Skeletal muscle tissue (tissue), 4 donors: ENCODE data around the gene VIPR2. TPM values are rescaled to one million over a fixed set of nuclear protein-coding genes. Genes with fewer than 3 reads are reported as not detected.

Experiments
- H3K27ac ChIP-seq: one replicate; pipeline ENCODE4 v1.7.0; 2013; ENCODE audit warnings: mild to moderate bottlenecking, low read depth, low read length, inconsistent platforms
- H3K27me3 ChIP-seq, 3 donors: one replicate each; pipeline ENCODE4 v1.7.0; 2013; ENCODE audit warnings: low read length in 3 of 3; ENCODE audit not compliant: control insufficient read depth in 3 of 3, insufficient read depth in 3 of 3
- H3K36me3 ChIP-seq, 3 donors: one replicate each; pipeline ENCODE4 v1.7.0; 2013; ENCODE audit warnings: low read length in 3 of 3; ENCODE audit not compliant: control insufficient read depth in 3 of 3, insufficient read depth in 3 of 3
- H3K4me1 ChIP-seq, 3 donors: one replicate each; pipeline ENCODE4 v1.7.0; 2013; ENCODE audit warnings: low read length in 3 of 3, mild to moderate bottlenecking in 3 of 3; ENCODE audit not compliant: control insufficient read depth in 3 of 3, insufficient read depth in 3 of 3
- H3K4me3 ChIP-seq, 3 donors: one replicate each; pipeline ENCODE4 v1.7.0; 2013; ENCODE audit warnings: low read length in 3 of 3
- H3K9ac ChIP-seq, 3 donors: one replicate each; pipeline ENCODE4 v1.7.0; 2013; ENCODE audit warnings: low read length in 3 of 3, mild to moderate bottlenecking in 3 of 3, moderate library complexity in 2 of 3, low read depth in 1 of 3
- H3K9me3 ChIP-seq, 3 donors: one replicate each; pipeline ENCODE4 v1.7.0; 2013; ENCODE audit warnings: low read length in 3 of 3; ENCODE audit not compliant: control insufficient read depth in 3 of 3
- total RNA-seq: library from RNA; depleted of rRNA; stranded (reverse); fragments of >200 nt; gene quantifications from one replicate; pipeline ENCODE4 v1.2.3, GENCODE V29; 2014
- donor health status: Osteomylitis.

VIPR2 gene
- total RNA-seq, 1 donor from 2014 or later: 6.3 TPM

GRCh38 chr7:159068893-159069448 lies 75.7 kb downstream of the VIPR2 start:
- Histone ChIP-seq H3K27ac (peak overlapping the region; percentile 68), H3K36me3 (no peaks in the 10 kb centered on the region), H3K4me1 (peaks cover 25 to 32% (median 29%) of the 10 kb centered on the region in 3 donors), H3K9me3 (no peaks in the 10 kb centered on the region), H3K9ac (peak overlapping the region; percentile 39 to 69 (median 68)), H3K4me3 (peak overlapping the region in 2 of 3 donors; percentile 22 to 30), H3K27me3 (no peaks in the 10 kb centered on the region)

- Histone ChIP-seq H3K4me1 (peaks cover 25 to 32% (median 29%) of the 10 kb centered on the region in 3 donors), H3K27me3 (no peaks in the 10 kb centered on the region), H3K36me3 (no peaks in the 10 kb centered on the region), H3K4me3 (peak overlapping the region; percentile 17 to 58 (median 30)), H3K9me3 (no peaks in the 10 kb centered on the region), H3K9ac (peak overlapping the region; percentile 39 to 69 (median 68)), H3K27ac (peak overlapping the region; percentile 68)
These were observed 76.2 kb downstream of the VIPR2 start for GRCh38 chr7:159068488-159068811.

GRCh38 chr7:159067576-159068487 lies 76.8 kb downstream of the VIPR2 start:
- peak overlapping the region; percentile 17 to 58 (median 30) for H3K4me3 ChIP-seq
- H3K36me3 ChIP-seq: no peaks in the 10 kb centered on the region
- H3K27me3 ChIP-seq: no peaks in the 10 kb centered on the region
- H3K9ac ChIP-seq: peak overlapping the region; percentile 39 to 69 (median 68)
- peak overlapping the region; percentile 68 for H3K27ac ChIP-seq
- H3K9me3 ChIP-seq: no peaks in the 10 kb centered on the region
- H3K4me1 ChIP-seq: peaks cover 25 to 32% (median 29%) of the 10 kb centered on the region in 3 donors

GRCh38 chr7:159066816-159067575 lies 77.7 kb downstream of the VIPR2 start:
- Histone ChIP-seq H3K36me3 (no peaks in the 10 kb centered on the region), H3K9me3 (no peaks in the 10 kb centered on the region), H3K27ac (no peak overlapping the region), H3K4me1 (peaks cover 25 to 32% (median 29%) of the 10 kb centered on the region in 3 donors), H3K27me3 (no peaks in the 10 kb centered on the region), H3K4me3 (no peak overlapping the region), H3K9ac (no peak overlapping the region)

GRCh38 chr7:159065852-159066480 lies 78.7 kb downstream of the VIPR2 start:
- no peak overlapping the region for H3K27ac ChIP-seq
- H3K36me3 ChIP-seq: no peaks in the 10 kb centered on the region
- peaks cover 25 to 32% (median 29%) of the 10 kb centered on the region in 3 donors for H3K4me1 ChIP-seq
- no peaks in the 10 kb centered on the region for H3K9me3 ChIP-seq
- H3K9ac ChIP-seq: no peak overlapping the region
- H3K27me3 ChIP-seq: no peaks in the 10 kb centered on the region
- no peak overlapping the region for H3K4me3 ChIP-seq

- Histone ChIP-seq H3K4me3 (no peak overlapping the region), H3K27me3 (no peaks in the 10 kb centered on the region), H3K27ac (no peak overlapping the region), H3K9me3 (no peaks in the 10 kb centered on the region), H3K9ac (no peak overlapping the region), H3K36me3 (no peaks in the 10 kb centered on the region), H3K4me1 (peaks cover 25 to 28% (median 27%) of the 10 kb centered on the region in 3 donors)
These were observed 79.7 kb downstream of the VIPR2 start for GRCh38 chr7:159064816-159065510.

- Histone ChIP-seq H3K4me1 (peaks cover 23 to 24% (median 23%) of the 10 kb centered on the region in 3 donors), H3K9ac (no peak overlapping the region), H3K9me3 (no peaks in the 10 kb centered on the region), H3K27me3 (no peaks in the 10 kb centered on the region), H3K27ac (no peak overlapping the region), H3K36me3 (no peaks in the 10 kb centered on the region), H3K4me3 (no peak overlapping the region)
These were observed 80.4 kb downstream of the VIPR2 start for GRCh38 chr7:159064121-159064815.

- Histone ChIP-seq H3K4me1 (peaks cover 12 to 13% (median 13%) of the 10 kb centered on the region in 3 donors), H3K27me3 (no peaks in the 10 kb centered on the region), H3K27ac (no peak overlapping the region), H3K36me3 (no peaks in the 10 kb centered on the region), H3K9me3 (no peaks in the 10 kb centered on the region), H3K9ac (no peak overlapping the region), H3K4me3 (no peak overlapping the region)
These were observed 81.4 kb downstream of the VIPR2 start for GRCh38 chr7:159063046-159063840.
